Endothelial cell of umbilical vein (primary cell): Measurements from ENCODE around the gene PDE4B. TPM values are rescaled to one million over a fixed set of nuclear protein-coding genes. Genes with fewer than 3 reads are reported as not detected.
"Not testable (repeated sequence)": the region's sequence is repeated elsewhere in the genome, so short reads cannot be mapped to it uniquely, and the experiment has no call there.

ENCODE experiments used
- BruUV-seq: library from RNA; stranded (reverse); fragments of 400-500 nt; replicated peaks from 2 replicates; lab custom pipeline; 2021; lab: Mats Ljungman, UMichigan
- CTCF ChIA-PET: fragments of 300-600, 350-600 bp; sonication (Branson Sonifier 250); formaldehyde crosslinking; loops from one replicate; lab custom pipeline; 2021; ENCODE audit warnings: antibody characterized with exemption, inconsistent platforms; lab: Charles Lee
- POLR2A ChIA-PET: fragments of 300-600, 350-600 bp; sonication (Branson Sonifier 250); formaldehyde crosslinking; loops from one replicate; lab custom pipeline; 2021; ENCODE audit warnings: antibody characterized with exemption, inconsistent platforms; lab: Charles Lee
- DNase-seq: peaks from one replicate; pipeline ENCODE4 v3.0.0-alpha.2; 2011; ENCODE audit warnings: low read depth, low spot score
- FAIRE-seq: peaks from 2 replicates; lab custom pipeline; 2011; peaks lifted over from hg19 to GRCh38; lab: Jason Lieb, UNC
- H2AFZ ChIP-seq: 2 replicates; pipeline ENCODE4 v1.6.0; 2012; ENCODE audit warnings: low read depth, low read length, control low read depth, inconsistent platforms
- H3K27ac ChIP-seq: 2 replicates; pipeline ENCODE4 v1.5.1; 2011; ENCODE audit warnings: low read depth, mild to moderate bottlenecking, control low read depth, low read length, moderate library complexity; ENCODE audit not compliant: insufficient read depth
- H3K27me3 ChIP-seq, 2 experiments: 2 replicates each; pipeline versions ENCODE4 v1.6.0 to v1.6.1; 2011; ENCODE audit warnings: low read length in 2 of 2, mixed read lengths in 1 of 2; ENCODE audit not compliant: control insufficient read depth in 2 of 2, insufficient read depth in 2 of 2
- H3K36me3 ChIP-seq, 2 experiments: 2 replicates in 1 of 2; 3 replicates in 1 of 2; pipeline ENCODE4 v1.5.1; 2011; ENCODE audit warnings: low read length in 2 of 2, mild to moderate bottlenecking in 1 of 2, moderate library complexity in 1 of 2; ENCODE audit not compliant: control insufficient read depth in 2 of 2, insufficient read depth in 2 of 2; ENCODE audit errors: extremely low read depth in 1 of 2
- H3K4me1 ChIP-seq: 3 replicates; pipeline ENCODE4 v1.5.1; 2011; ENCODE audit warnings: mild to moderate bottlenecking, low read length; ENCODE audit not compliant: control insufficient read depth, insufficient read depth; ENCODE audit errors: extremely low read depth
- H3K4me2 ChIP-seq: 2 replicates; pipeline ENCODE4 v1.6.1; 2011; ENCODE audit warnings: low read length, control low read depth, mixed read lengths; ENCODE audit not compliant: insufficient read depth
- H3K4me3 ChIP-seq, 3 experiments: fragments of 200-600 bp in 1 of 3; sonication (generic), shearing (Covaris generic) in 1 of 3; replicated peaks in 1 of 3; 2 replicates each; pipeline ENCODE4 v1.5.1; 2011 to 2016; ENCODE audit warnings: control low read depth in 3 of 3, low read length in 3 of 3, mild to moderate bottlenecking in 2 of 3, inconsistent platforms in 1 of 3, low read depth in 1 of 3, moderate library complexity in 1 of 3; ENCODE audit not compliant: insufficient read depth in 1 of 3
- H3K79me2 ChIP-seq: 2 replicates; pipeline ENCODE4 v1.6.0; 2012; ENCODE audit warnings: low read length, inconsistent platforms; ENCODE audit not compliant: control insufficient read depth, insufficient read depth
- H3K9ac ChIP-seq: replicated peaks from 2 replicates; pipeline ENCODE3; 2011; ENCODE audit warnings: low read length, control low read depth; ENCODE audit not compliant: insufficient read depth; ENCODE audit errors: extremely low read depth
- H3K9me1 ChIP-seq: replicated peaks from 3 replicates; pipeline ENCODE4 v1.6.0; 2011; ENCODE audit warnings: mild to moderate bottlenecking, low read length; ENCODE audit not compliant: control insufficient read depth, insufficient read depth; ENCODE audit errors: extremely low read depth
- H3K9me3 ChIP-seq: replicated peaks from 2 replicates; pipeline ENCODE4 v1.5.1; 2012; ENCODE audit warnings: low read length, inconsistent platforms; ENCODE audit not compliant: control insufficient read depth, insufficient read depth
- H4K20me1 ChIP-seq: replicated peaks from 2 replicates; pipeline ENCODE3; 2011; ENCODE audit warnings: mild to moderate bottlenecking, low read length; ENCODE audit not compliant: control insufficient read depth, insufficient read depth; ENCODE audit errors: extremely low read depth
- CTCF ChIP-seq, 2 donors: IDR thresholded peaks; 1 replicate in 1 of 2; 2 replicates in 1 of 2; pipeline ENCODE4 v1.5.1; 2011; ENCODE audit warnings: low read length in 2 of 2, mild to moderate bottlenecking in 2 of 2, moderate library complexity in 2 of 2, control low read depth in 1 of 2, inconsistent platforms in 1 of 2, low read depth in 1 of 2; ENCODE audit not compliant: insufficient read depth in 1 of 2; ENCODE audit errors: extremely low read depth in 1 of 2
- EZH2 ChIP-seq: IDR thresholded peaks from 2 replicates; pipeline ENCODE4 v1.6.1; 2012; ENCODE audit warnings: borderline replicate concordance, low read depth, mild to moderate bottlenecking, moderate library complexity, low read length, inconsistent platforms; ENCODE audit not compliant: severe bottlenecking
- FOS ChIP-seq: IDR thresholded peaks from 2 replicates; pipeline ENCODE4 v1.6.1; 2011; ENCODE audit warnings: mild to moderate bottlenecking, low read length, moderate library complexity, borderline replicate concordance; ENCODE audit not compliant: insufficient read depth
- GATA2 ChIP-seq: IDR thresholded peaks from 2 replicates; pipeline ENCODE4 v1.7.0; 2011; ENCODE audit warnings: low read depth, mild to moderate bottlenecking, moderate library complexity, mixed read lengths, low read length; ENCODE audit not compliant: insufficient read length, insufficient read depth
- JUN ChIP-seq: IDR thresholded peaks from 2 replicates; pipeline ENCODE4 v1.6.1; 2011; ENCODE audit warnings: borderline replicate concordance, low read depth; ENCODE audit not compliant: insufficient read length, insufficient read depth
- MAX ChIP-seq: IDR thresholded peaks from 2 replicates; pipeline ENCODE4 v1.6.1; 2011; ENCODE audit not compliant: insufficient read depth, insufficient read length
- MYC ChIP-seq: IDR thresholded peaks from one replicate; pipeline ENCODE4 v1.6.1; 2011; ENCODE audit warnings: mild to moderate bottlenecking, low read depth, low read length
- POLR2A ChIP-seq: IDR thresholded peaks from 2 replicates; pipeline ENCODE4 v1.6.1; 2012; ENCODE audit warnings: low read depth, mild to moderate bottlenecking, control low read depth, low read length
- POLR2AphosphoS5 ChIP-seq: IDR thresholded peaks from 2 replicates; pipeline ENCODE4 v1.6.1; 2012; ENCODE audit warnings: low read depth, mild to moderate bottlenecking, control low read depth, low read length, moderate library complexity; ENCODE audit not compliant: insufficient read depth
- dilution Hi-C: fragments of 300-500 bp; cut with MboI; formaldehyde crosslinking; loops from one replicate; pipeline ENCODE4 v1.15.0; 2019; ENCODE audit warnings: low sequenced_read_pairs; ENCODE audit not compliant: extremely low pct_ligation_motif_present
- intact Hi-C: fragments of 100-400 bp; cut with micrococcal nuclease; formaldehyde crosslinking; loops from one replicate; pipeline ENCODE4 v1.10.0; 2022
- polyA plus RNA-seq, 4 experiments: library from polyadenylated mRNA; depleted of rRNA in 3 of 4; stranded (reverse) in 3 of 4; unstranded in 1 of 4; fragments of >200 nt; gene quantifications; 2 replicates each; pipeline versions ENCODE4 v1.2.1 to v1.2.3, GENCODE V29; 2011 to 2012; ENCODE audit warnings: missing spikeins in 1 of 4
- total RNA-seq: library from RNA; stranded (reverse); gene quantifications from 2 replicates; pipeline ENCODE4 v1.2.3, GENCODE V29; 2021

The PDE4B gene
- total and polyA plus RNA-seq, 2 donors (not counting 3 experiments of a cell fraction or from before 2014, with no cell fraction given): 63.5 to 69.8 TPM

GRCh38 chr1:65850281-65850680 lies 57.6 kb downstream of the PDE4B start:
- no peaks in the 10 kb centered on the region for H3K9me1 ChIP-seq
- no peak overlapping the region for H3K27ac ChIP-seq
- H3K36me3 ChIP-seq: no peaks in the 10 kb centered on the region
- POLR2A ChIA-PET: no interaction called here
- no peaks in the 10 kb centered on the region for H3K79me2 ChIP-seq
- DNase-seq (no peak), FAIRE-seq (no peak)
- no TSS peak for BruUV-seq
- dilution Hi-C loops: no loop called here
- H3K4me1 ChIP-seq: no peaks in the 10 kb centered on the region
- no peaks in the 10 kb centered on the region for H4K20me1 ChIP-seq
- intact Hi-C loops: no loop called here
- H2AFZ ChIP-seq: no peak overlapping the region
- TF ChIP-seq EZH2 (no peak), CTCF (IDR thresholded peaks at IDR 0.05; ENCODE audit: extremely low read depth in 1 of 2, insufficient read depth in 1 of 2, low read depth in 1 of 2, low read length in 2 of 2) (no peak), MAX (no peak), FOS (no peak), GATA2 (no peak), MYC (no peak), POLR2A (no peak), POLR2AphosphoS5 (no peak), JUN (no peak)
- no peaks in the 10 kb centered on the region for H3K9me3 ChIP-seq
- H3K4me2 ChIP-seq: no peak overlapping the region
- CTCF ChIA-PET: interaction anchor here (1.0 kb wide), 1 partner anchor 12 kb away, joined by 3 read pairs; no protein-coding TSS in a partner anchor
- no peak overlapping the region for H3K4me3 ChIP-seq
- H3K9ac ChIP-seq: no peak overlapping the region
- H3K27me3 ChIP-seq: no peaks in the 10 kb centered on the region

GRCh38 chr1:65856591-65856990 lies 63.9 kb downstream of the PDE4B start:
- H3K4me2 ChIP-seq, H3K27me3 ChIP-seq, H3K27ac ChIP-seq, POLR2A ChIA-PET, H3K4me1 ChIP-seq, H3K4me3 ChIP-seq, FAIRE-seq, dilution Hi-C loops, H3K79me2 ChIP-seq, H3K9me3 ChIP-seq, DNase-seq, H2AFZ ChIP-seq, CTCF ChIA-PET, BruUV-seq, H4K20me1 ChIP-seq, H3K9me1 ChIP-seq, H3K36me3 ChIP-seq, intact Hi-C loops, H3K9ac ChIP-seq: not testable (repeated sequence)
